ENCODE results near the gene BRD8. TPM values are rescaled to one million over a fixed set of nuclear protein-coding genes. Genes with fewer than 3 reads are reported as not detected.

Gene BRD8
- total RNA-seq, 6 experiments from 2014 or later = 42.8 to 50.2 (median 45.2) TPM

GRCh38 chr5:138188626-138189025, 10.2 kb upstream of the BRD8 start:
- TF ChIP-seq CTCF (IDR thresholded peaks at IDR 0.05) = no peak
- DNase-seq = no peak
- H3K27me3 Mint-ChIP-seq (ENCODE audit: insufficient read depth) = peaks cover 2% of the 10 kb centered on the region; the same call in 1 of the 2 replicates
- H3K27ac Mint-ChIP-seq = no peak overlapping the region
- H3K9me3 Mint-ChIP-seq = no peaks in the 10 kb centered on the region
- no peak overlapping the region for H3K4me3 Mint-ChIP-seq
- H3K4me1 Mint-ChIP-seq (ENCODE audit: low read depth) = no peaks in the 10 kb centered on the region
- 0 out of 2 replicates have a peak, but pooled peaks cover 5% of the 10 kb centered on the region for H3K36me3 Mint-ChIP-seq (ENCODE audit: low read depth)

DNA sequence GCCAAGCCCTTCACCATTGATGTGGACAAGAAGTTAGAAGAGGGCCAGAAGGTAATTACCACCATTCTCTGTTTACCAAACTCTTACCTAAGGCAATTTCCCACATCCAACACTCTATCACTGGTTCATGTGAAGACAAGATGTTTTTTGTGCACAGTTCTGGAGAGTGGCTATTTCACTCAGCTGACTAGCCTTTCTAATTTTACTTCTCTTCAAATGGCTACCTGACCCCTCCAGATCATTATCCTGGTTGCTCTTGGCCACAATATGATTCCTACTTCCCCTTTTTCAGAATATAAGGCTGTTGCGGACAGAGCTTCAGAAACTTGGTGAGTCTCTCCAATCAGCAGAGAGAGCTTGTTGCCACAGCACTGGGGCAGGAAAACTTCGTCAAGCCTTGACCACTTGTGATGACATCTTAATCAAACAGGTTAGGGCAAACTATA, 7.6 kb upstream of the BRD8 start:
- TF ChIP-seq CTCF (IDR thresholded peaks at IDR 0.05) = no peak
- Mint-ChIP-seq H3K36me3 (ENCODE audit: low read depth) (peaks cover 11% of the 10 kb centered on the region; the same call in 1 of the 2 replicates), H3K27ac (no peak overlapping the region), H3K27me3 (ENCODE audit: insufficient read depth) (peaks cover under 1% of the 10 kb centered on the region), H3K9me3 (no peaks in the 10 kb centered on the region), H3K4me1 (ENCODE audit: low read depth) (peaks cover 4% of the 10 kb centered on the region), H3K4me3 (no peak overlapping the region)
- no peak for DNase-seq

DNA sequence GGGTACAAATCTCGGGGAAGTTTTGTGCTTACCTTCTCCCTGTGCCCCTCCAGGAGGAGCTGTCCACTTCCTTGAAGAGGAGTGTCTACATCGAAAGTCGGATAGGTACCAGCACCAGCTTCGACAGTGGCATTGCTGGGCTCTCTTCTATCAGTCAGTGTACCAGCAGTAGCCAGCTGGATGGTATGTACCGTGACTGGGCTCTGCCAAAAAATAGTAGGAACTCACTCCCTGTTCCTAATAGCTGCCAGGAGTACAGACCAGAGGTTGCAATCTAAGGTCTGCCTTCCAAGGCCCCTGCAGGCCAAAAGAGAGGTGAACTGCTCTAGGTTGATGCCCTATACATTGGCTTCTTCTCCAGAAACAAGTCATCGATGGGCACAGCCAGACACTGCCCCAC, 4.4 kb upstream of the BRD8 start:
- no peak for DNase-seq
- Mint-ChIP-seq H3K36me3 (ENCODE audit: low read depth) (peaks cover 6% of the 10 kb centered on the region; the same call in 1 of the 2 replicates), H3K27ac (no peak overlapping the region), H3K4me3 (no peak overlapping the region), H3K27me3 (ENCODE audit: insufficient read depth) (no peaks in the 10 kb centered on the region; the same call in 1 of the 2 replicates), H3K9me3 (no peaks in the 10 kb centered on the region), H3K4me1 (ENCODE audit: low read depth) (peaks cover 21% of the 10 kb centered on the region)
- TF ChIP-seq CTCF (IDR thresholded peaks at IDR 0.05) = no peak

GRCh38 chr5:138180841-138181240, 2.4 kb upstream of the BRD8 start:
- Mint-ChIP-seq H3K4me1 (ENCODE audit: low read depth) (peaks cover 25% of the 10 kb centered on the region), H3K9me3 (no peaks in the 10 kb centered on the region), H3K27ac (no peak overlapping the region), H3K4me3 (no peak overlapping the region; the same call in 1 of the 2 replicates), H3K27me3 (ENCODE audit: insufficient read depth) (peaks cover 1% of the 10 kb centered on the region), H3K36me3 (ENCODE audit: low read depth) (peaks cover 11% of the 10 kb centered on the region; the same call in 1 of the 2 replicates)
- DNase-seq = no peak
- TF ChIP-seq CTCF (IDR thresholded peaks at IDR 0.05) = no peak

DNA sequence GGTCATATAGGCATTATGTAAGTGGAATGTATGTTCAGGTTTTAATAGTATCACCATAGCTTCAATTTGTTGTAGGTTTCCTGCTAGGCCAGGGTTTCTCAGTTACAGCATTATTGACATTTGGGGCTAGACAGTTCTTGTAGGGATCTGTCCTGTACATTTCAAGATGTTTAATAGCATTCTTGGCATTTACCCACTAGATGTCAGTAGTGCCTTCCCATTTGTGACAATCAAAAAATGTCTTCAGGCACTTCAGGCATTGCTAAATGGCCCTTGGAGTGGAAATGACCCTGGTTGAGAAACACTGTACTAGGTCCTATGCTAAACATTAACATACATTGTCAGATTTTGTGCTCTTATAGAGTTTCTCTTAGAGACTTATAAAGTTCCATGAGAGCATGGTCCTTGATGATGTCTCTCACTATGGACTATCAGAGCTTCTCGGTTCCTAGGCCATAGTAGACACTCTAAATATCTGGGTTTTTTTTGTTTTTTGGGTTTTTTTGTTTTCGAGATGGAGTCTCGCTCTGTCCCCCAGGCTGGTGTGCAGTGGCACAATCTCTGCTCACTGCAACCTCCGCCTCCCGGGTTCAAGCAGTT, 1.9 kb upstream of the BRD8 start:
- Mint-ChIP-seq H3K27ac (no peak overlapping the region), H3K36me3 (ENCODE audit: low read depth) (peaks cover 11% of the 10 kb centered on the region; the same call in 1 of the 2 replicates), H3K9me3 (no peaks in the 10 kb centered on the region), H3K4me1 (ENCODE audit: low read depth) (peaks cover 25% of the 10 kb centered on the region), H3K27me3 (ENCODE audit: insufficient read depth) (peaks cover 1% of the 10 kb centered on the region), H3K4me3 (no peak overlapping the region)
- peak; percentile 72 for DNase-seq
- peak; percentile 77 for TF ChIP-seq CTCF (IDR thresholded peaks at IDR 0.05)
